ENCODE data around the gene DPP3.

DNA sequence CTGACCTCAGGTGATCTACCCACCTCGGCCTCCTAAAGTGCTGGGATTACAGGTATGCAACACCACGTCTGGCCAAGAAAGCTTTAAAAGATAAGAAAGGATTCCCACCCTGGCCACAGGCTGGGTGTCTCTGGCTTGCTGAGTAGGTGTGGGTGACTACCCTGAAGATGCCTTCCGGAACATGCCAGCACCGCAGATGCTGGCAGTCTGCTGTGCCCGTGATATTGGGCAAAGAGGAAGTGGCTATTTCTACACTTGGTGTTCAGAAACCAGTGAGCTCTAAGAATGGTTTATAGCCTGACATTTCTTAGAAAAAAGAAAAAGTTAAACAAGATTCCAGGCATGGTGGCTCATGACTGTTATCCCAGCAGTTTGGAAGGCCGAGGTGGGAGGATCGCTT lies 47.6 kb upstream of the DPP3 start:
- TF ChIP-seq, protein P1, sequence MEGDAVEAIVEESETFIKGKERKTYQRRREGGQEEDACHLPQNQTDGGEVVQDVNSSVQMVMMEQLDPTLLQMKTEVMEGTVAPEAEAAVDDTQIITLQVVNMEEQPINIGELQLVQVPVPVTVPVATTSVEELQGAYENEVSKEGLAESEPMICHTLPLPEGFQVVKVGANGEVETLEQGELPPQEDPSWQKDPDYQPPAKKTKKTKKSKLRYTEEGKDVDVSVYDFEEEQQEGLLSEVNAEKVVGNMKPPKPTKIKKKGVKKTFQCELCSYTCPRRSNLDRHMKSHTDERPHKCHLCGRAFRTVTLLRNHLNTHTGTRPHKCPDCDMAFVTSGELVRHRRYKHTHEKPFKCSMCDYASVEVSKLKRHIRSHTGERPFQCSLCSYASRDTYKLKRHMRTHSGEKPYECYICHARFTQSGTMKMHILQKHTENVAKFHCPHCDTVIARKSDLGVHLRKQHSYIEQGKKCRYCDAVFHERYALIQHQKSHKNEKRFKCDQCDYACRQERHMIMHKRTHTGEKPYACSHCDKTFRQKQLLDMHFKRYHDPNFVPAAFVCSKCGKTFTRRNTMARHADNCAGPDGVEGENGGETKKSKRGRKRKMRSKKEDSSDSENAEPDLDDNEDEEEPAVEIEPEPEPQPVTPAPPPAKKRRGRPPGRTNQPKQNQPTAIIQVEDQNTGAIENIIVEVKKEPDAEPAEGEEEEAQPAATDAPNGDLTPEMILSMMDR (IDR thresholded peaks at IDR 0.05) = no peak
- TF ChIP-seq POLR2A (IDR thresholded peaks at IDR 0.05) = no peak

All from adrenal gland (tissue), 5 donors.